Suppressor macrophage treated with lipopolysaccharide for 4 hours (primary cell): ENCODE results near the gene TMC5.

ENCODE experiments used
- DNase-seq: peaks from one replicate; pipeline ENCODE4 v3.0.0-alpha.2; 2020

TMC5 gene

GRCh38 chr16:19548144-19548543 is 130.5 kb downstream of the TMC5 start:
- no peak for DNase-seq
